Measurements from ENCODE around the gene KIF19. TPM values are rescaled to one million over a fixed set of nuclear protein-coding genes. Genes with fewer than 3 reads are reported as not detected.

Gene KIF19
- total and polyA plus RNA-seq, 2 of the 8 experiments (the other 6 are each of a cell fraction or from before 2014, with no cell fraction given): 0.52 to 0.77 TPM

- TF ChIP-seq MAX (IDR thresholded peaks at IDR 0.05): no peak
Measured at GRCh38 chr17:74362069-74362405, 36.0 kb downstream of the KIF19 start (continued).

Data from H1 (cell line).